Esophagus squamous epithelium (tissue), 5 donors: ENCODE measurements around the gene CARS1. TPM values are rescaled to one million over a fixed set of nuclear protein-coding genes. Genes with fewer than 3 reads are reported as not detected.

Experiments used
- DNase-seq: peaks from one replicate; lab custom pipeline; 2025; lab: John Stamatoyannopoulos, UW
- H3K27ac ChIP-seq, 4 donors: fragments of 200-600 bp; sonication (generic); one replicate each; pipeline ENCODE4 v1.5.1; 2016 to 2019; ENCODE audit warnings: mild to moderate bottlenecking in 1 of 4
- H3K27me3 ChIP-seq, 4 donors: fragments of 200-600 bp; sonication (generic); 1 replicate in 3 of 4; 2 replicates in 1 of 4; pipeline versions ENCODE4 v1.5.1 to v1.6.0; 2017 to 2021; ENCODE audit warnings: antibody characterized with exemption in 1 of 4
- H3K36me3 ChIP-seq, 3 donors: fragments of 200-600 bp; sonication (generic); one replicate each; pipeline ENCODE4 v1.5.1; 2016 to 2019
- H3K4me1 ChIP-seq, 3 donors: fragments of 200-600 bp; sonication (generic); one replicate each; pipeline ENCODE4 v1.5.1; 2017 to 2019
- H3K4me3 ChIP-seq, 4 donors: fragments of 200-600 bp; sonication (generic); 1 replicate in 3 of 4; 2 replicates in 1 of 4; pipeline ENCODE4 v1.5.1; 2016 to 2019; ENCODE audit warnings: mild to moderate bottlenecking in 2 of 4, moderate library complexity in 1 of 4
- H3K9me3 ChIP-seq, 3 donors: fragments of 200-600 bp; sonication (generic); one replicate each; pipeline ENCODE4 v1.5.1; 2016 to 2019
- POLR2A ChIP-seq, 4 donors: fragments of 450-650 bp; IDR thresholded peaks; one replicate each; pipeline ENCODE4 v1.6.1; 2017; ENCODE audit warnings: antibody characterized with exemption in 4 of 4, mild to moderate bottlenecking in 4 of 4, moderate library complexity in 3 of 4
- WGBS, 2 donors: methylation state at CpG; one replicate each; pipeline ENCODE4 v1.1.5; 2018; 5-methylcytosine and 5-hydroxymethylcytosine counted together
- intact Hi-C: fragments of 100-400 bp; cut with DNase I; formaldehyde crosslinking; loops from one replicate; pipeline ENCODE4 v1.15.0; 2022
- total RNA-seq, 4 donors: library from RNA; depleted of rRNA; stranded (reverse); fragments of >200 nt; gene quantifications; one replicate each; pipeline ENCODE4 v1.1.0, GENCODE V29; 2016
- TF ChIP-seq, protein P1 (sequence below), 6 experiments: fragments of 450-650 bp in 4 of 6; fragments of 200-600 bp in 2 of 6; sonication (generic) in 2 of 6; IDR thresholded peaks; one replicate each; pipeline ENCODE4 v1.5.1; 2016 to 2019; ENCODE audit warnings: antibody characterized with exemption in 6 of 6, mild to moderate bottlenecking in 4 of 6, moderate library complexity in 4 of 6
- donor health status: DM: yes; HTN: yes; CAD: no.

CARS1 gene
- total RNA-seq, 4 donors from 2014 or later: 22.7 to 35.7 (median 28.4) TPM

GRCh38 chr11:3000032-3000961, 56.9 kb downstream of the CARS1 start:
- Histone ChIP-seq H3K9me3 (no peaks in the 10 kb centered on the region), H3K27ac (peak overlapping the region; percentile 77 to 89 (median 86)), H3K36me3 (peaks cover 5 to 57% (median 5%) of the 10 kb centered on the region in 3 donors), H3K27me3 (no peaks in the 10 kb centered on the region), H3K4me1 (peaks cover 35 to 68% (median 47%) of the 10 kb centered on the region in 3 donors), H3K4me3 (no peak overlapping the region)
- 45 to 49% methylated on average over 5 to 12 of the region's 17 CpGs for WGBS, 2 donors
- DNase-seq: no peak
- intact Hi-C loops: no loop called here
- no peak for TF ChIP-seq POLR2A (IDR thresholded peaks at IDR 0.05)
- TF ChIP-seq, protein P1, sequence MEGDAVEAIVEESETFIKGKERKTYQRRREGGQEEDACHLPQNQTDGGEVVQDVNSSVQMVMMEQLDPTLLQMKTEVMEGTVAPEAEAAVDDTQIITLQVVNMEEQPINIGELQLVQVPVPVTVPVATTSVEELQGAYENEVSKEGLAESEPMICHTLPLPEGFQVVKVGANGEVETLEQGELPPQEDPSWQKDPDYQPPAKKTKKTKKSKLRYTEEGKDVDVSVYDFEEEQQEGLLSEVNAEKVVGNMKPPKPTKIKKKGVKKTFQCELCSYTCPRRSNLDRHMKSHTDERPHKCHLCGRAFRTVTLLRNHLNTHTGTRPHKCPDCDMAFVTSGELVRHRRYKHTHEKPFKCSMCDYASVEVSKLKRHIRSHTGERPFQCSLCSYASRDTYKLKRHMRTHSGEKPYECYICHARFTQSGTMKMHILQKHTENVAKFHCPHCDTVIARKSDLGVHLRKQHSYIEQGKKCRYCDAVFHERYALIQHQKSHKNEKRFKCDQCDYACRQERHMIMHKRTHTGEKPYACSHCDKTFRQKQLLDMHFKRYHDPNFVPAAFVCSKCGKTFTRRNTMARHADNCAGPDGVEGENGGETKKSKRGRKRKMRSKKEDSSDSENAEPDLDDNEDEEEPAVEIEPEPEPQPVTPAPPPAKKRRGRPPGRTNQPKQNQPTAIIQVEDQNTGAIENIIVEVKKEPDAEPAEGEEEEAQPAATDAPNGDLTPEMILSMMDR (IDR thresholded peaks at IDR 0.05): no peak

DNA sequence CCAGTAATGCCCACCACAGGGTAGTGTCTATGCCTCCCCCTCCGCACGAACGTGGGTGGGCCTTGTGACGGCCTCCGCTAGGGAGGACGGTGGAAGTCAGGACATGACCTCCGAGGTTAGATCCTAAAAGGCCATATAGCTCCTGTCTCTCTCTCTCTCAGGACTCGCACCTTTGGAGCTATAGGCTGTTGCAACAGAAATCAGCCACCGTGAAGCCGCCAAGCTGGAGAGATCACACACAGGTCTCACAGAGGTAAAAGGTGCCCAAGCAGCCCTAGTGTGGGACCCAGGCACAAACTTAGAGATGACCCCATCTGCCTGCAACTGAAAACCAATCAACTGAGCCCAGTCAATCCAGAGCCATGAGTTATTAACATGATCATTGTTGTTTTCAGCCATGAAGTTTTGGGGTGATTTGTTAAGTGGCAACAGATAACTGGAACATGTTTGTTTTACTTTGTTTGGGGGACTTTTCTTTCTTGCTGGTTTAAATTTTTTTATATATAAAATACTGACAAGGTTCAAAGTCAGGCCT, 57.7 kb downstream of the CARS1 start:
- intact Hi-C loops: no loop called here
- Histone ChIP-seq H3K36me3 (peaks cover 5 to 53% (median 5%) of the 10 kb centered on the region in 3 donors), H3K4me1 (peaks cover 35 to 62% (median 47%) of the 10 kb centered on the region in 3 donors), H3K27me3 (no peaks in the 10 kb centered on the region), H3K4me3 (no peak overlapping the region), H3K27ac (peak overlapping the region in 2 of 4 donors; percentile 77 to 88), H3K9me3 (no peaks in the 10 kb centered on the region)
- 73 to 88% methylated on average over 8 to 10 of the region's 10 CpGs for WGBS, 2 donors
- no peak for DNase-seq
- TF ChIP-seq, protein P1 (IDR thresholded peaks at IDR 0.05): no peak
- TF ChIP-seq POLR2A (IDR thresholded peaks at IDR 0.05): no peak

DNA sequence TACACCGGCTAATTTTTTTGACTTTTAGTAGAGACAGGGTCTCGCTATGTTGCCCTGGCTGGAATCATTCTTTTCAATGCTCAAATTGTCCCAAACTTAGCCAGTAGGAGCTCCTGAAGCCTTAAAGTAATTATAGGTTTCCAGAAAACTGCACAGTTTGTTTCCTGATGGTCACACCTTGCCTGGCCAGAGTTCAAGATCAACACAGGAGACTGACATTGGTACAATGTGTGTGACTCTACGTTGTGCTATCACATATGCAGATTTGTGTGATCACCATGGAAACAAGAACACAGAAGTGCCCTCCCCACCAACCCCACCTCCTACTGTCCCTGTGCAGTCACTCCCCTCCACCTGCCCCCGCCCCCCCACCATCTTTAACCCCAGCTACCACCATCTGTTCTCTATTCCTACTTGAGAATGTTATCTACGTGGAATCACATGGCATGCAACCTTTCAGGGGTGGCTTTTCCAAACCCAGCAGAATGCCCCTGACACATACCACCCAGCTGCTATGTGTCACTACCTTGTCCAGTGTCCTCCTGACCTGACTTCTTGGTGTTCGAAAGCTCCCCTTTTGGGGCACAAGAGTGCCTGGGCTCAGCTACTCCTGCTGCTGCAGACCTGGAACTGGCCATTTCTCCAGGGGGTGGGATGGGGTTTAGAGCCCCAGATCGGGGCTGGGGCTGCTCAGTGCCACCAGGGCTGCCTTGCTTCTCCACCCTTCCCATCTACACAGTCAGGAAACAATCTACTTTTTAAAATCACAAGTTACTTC, 59.0 kb downstream of the CARS1 start:
- no peak overlapping the region for H3K27ac ChIP-seq
- WGBS, 2 donors: 71 to 76% methylated on average over 5 of the region's 7 CpGs
- TF ChIP-seq POLR2A (IDR thresholded peaks at IDR 0.05): no peak
- TF ChIP-seq, protein P1 (IDR thresholded peaks at IDR 0.05): no peak
- H3K4me3 ChIP-seq: no peak overlapping the region
- intact Hi-C loops: no loop called here
- H3K27me3 ChIP-seq: no peaks in the 10 kb centered on the region
- DNase-seq: no peak
- H3K9me3 ChIP-seq: no peaks in the 10 kb centered on the region
- peaks cover 0 to 41% (median 5%) of the 10 kb centered on the region in 3 donors for H3K36me3 ChIP-seq
- H3K4me1 ChIP-seq: peaks cover 30 to 49% (median 37%) of the 10 kb centered on the region in 3 donors

DNA sequence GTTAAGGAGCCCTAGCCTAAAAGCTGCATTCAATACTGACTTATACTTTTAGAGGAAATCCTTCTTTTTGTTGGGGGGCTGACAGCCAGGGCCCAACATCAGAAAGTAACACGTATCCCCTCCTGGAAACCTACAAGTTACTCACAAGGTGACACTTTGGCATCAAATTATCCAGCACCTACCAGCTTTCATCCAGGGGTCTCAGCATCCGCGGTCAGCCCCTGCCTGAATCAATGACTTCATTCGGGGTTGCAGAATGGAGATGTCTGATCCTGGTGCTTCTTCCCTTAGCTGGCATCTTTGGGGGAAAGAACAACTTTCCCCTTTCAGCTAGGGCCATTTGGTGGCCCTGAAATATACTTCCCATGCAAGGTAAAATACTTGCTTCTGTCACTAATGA, 59.8 kb downstream of the CARS1 start:
- no peaks in the 10 kb centered on the region for H3K27me3 ChIP-seq
- no peak for DNase-seq
- no peaks in the 10 kb centered on the region for H3K9me3 ChIP-seq
- peaks cover 28 to 49% (median 29%) of the 10 kb centered on the region in 3 donors for H3K4me1 ChIP-seq
- peaks cover 0 to 32% (median 3%) of the 10 kb centered on the region in 3 donors for H3K36me3 ChIP-seq
- TF ChIP-seq POLR2A (IDR thresholded peaks at IDR 0.05): no peak
- TF ChIP-seq, protein P1 (IDR thresholded peaks at IDR 0.05): no peak
- intact Hi-C loops: no loop called here
- H3K4me3 ChIP-seq: no peak overlapping the region
- WGBS, 2 donors: 90 to 95% methylated on average over 3 to 4 of the region's 4 CpGs
- H3K27ac ChIP-seq: no peak overlapping the region
